Prostate gland (tissue), 2 donors: ENCODE measurements around the gene CXorf65. TPM values are rescaled to one million over a fixed set of nuclear protein-coding genes. Genes with fewer than 3 reads are reported as not detected.

Experiments
- DNase-seq: peaks from one replicate; pipeline ENCODE4 v3.0.0-alpha.2; 2019; ENCODE audit warnings: low spot score
- H3K27ac ChIP-seq, 2 donors: fragments of 200-600 bp; sonication (generic); 2 replicates each; pipeline ENCODE4 v1.5.1; 2017 to 2019
- H3K27me3 ChIP-seq: fragments of 200-600 bp; sonication (generic); replicated peaks from 2 replicates; pipeline ENCODE4 v1.5.1; 2019; ENCODE audit not compliant: insufficient read depth
- H3K36me3 ChIP-seq, 2 donors: fragments of 200-600 bp; sonication (generic); 1 replicate in 1 of 2; 2 replicates in 1 of 2; pipeline versions ENCODE4 v1.5.1 to v1.8.1; 2017 to 2019
- H3K4me1 ChIP-seq: fragments of 200-600 bp; sonication (generic); replicated peaks from 2 replicates; pipeline ENCODE4 v1.5.1; 2019
- H3K4me3 ChIP-seq, 2 donors: fragments of 200-600 bp; sonication (generic); 2 replicates each; pipeline ENCODE4 v1.5.1; 2017 to 2019
- H3K9me3 ChIP-seq: fragments of 200-600 bp; sonication (generic); 2 replicates; pipeline ENCODE4 v1.5.1; 2017
- CTCF ChIP-seq, 4 experiments: fragments of 200-600 bp in 2 of 4; fragments of 450-650 bp in 2 of 4; sonication (generic) in 2 of 4; IDR thresholded peaks; 1 replicate in 3 of 4; 2 replicates in 1 of 4; pipeline ENCODE4 v1.5.1; 2016 to 2019; ENCODE audit warnings: antibody characterized with exemption in 4 of 4, mild to moderate bottlenecking in 2 of 4, moderate library complexity in 2 of 4
- POLR2A ChIP-seq: fragments of 450-650 bp; IDR thresholded peaks from one replicate; pipeline ENCODE4 v1.6.1; 2016; ENCODE audit warnings: antibody characterized with exemption, mild to moderate bottlenecking
- POLR2AphosphoS5 ChIP-seq: sonication (generic); formaldehyde crosslinking; IDR thresholded peaks from one replicate; pipeline ENCODE4 v1.6.1; 2017; ENCODE audit warnings: antibody characterized with exemption
- WGBS: methylation state at CpG from one replicate; pipeline ENCODE4 v1.1.5; 2018; 5-methylcytosine and 5-hydroxymethylcytosine counted together
- intact Hi-C: fragments of 100-400 bp; cut with DNase I; formaldehyde crosslinking; loops from one replicate; pipeline ENCODE4 v1.14.2; 2022
- total RNA-seq, 2 donors: library from RNA; depleted of rRNA; stranded (reverse); fragments of >200 nt; gene quantifications; one replicate each; pipeline ENCODE4 v1.1.0, GENCODE V29; 2016

Gene CXorf65
- total RNA-seq, 2 donors from 2014 or later: not detected

GRCh38 chrX:71095033-71095432, 11.5 kb downstream of the CXorf65 start:
- Histone ChIP-seq H3K4me3 (peak overlapping the region; percentile 43 to 47), H3K27ac (no peak overlapping the region), H3K4me1 (no peaks in the 10 kb centered on the region), H3K9me3 (no peaks in the 10 kb centered on the region), H3K27me3 (no peaks in the 10 kb centered on the region), H3K36me3 (no peaks in the 10 kb centered on the region)
- no peak for TF ChIP-seq POLR2A
- no peak for TF ChIP-seq POLR2AphosphoS5
- TF ChIP-seq CTCF (IDR thresholded peaks at IDR 0.05): no peak
- WGBS: 32% methylated on average over 6 of the region's 6 CpGs
- no peak for DNase-seq
- intact Hi-C loops: loop anchor here (5.0 kb wide), 1 partner anchor 87 kb away; no protein-coding TSS in a partner anchor

DNA sequence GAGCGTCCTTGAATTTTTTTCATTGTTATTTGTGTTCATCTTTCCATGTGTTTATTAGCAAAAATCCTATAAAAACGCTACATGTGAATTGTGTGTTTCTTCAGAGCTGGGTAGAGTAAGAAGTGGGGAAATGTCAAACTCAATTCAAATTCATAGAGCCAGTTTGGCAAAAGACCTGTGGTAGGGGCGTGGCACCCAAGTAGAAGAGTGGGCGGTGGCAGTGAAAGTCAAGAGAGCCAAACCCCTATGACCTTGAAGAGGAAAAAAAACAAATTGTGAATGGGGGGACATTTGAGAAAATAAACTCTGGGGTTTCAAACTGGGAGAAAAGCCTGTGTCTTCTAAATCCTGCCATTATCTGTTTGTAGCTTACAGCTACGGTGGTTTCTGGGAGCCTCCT, 15.3 kb downstream of the CXorf65 start:
- no peaks in the 10 kb centered on the region for H3K4me1 ChIP-seq
- intact Hi-C loops: no loop called here
- TF ChIP-seq CTCF (IDR thresholded peaks at IDR 0.05) (no peak), POLR2AphosphoS5 (no peak)
- WGBS: 87% methylated on average over 5 of the region's 5 CpGs
- H3K9me3 ChIP-seq: no peaks in the 10 kb centered on the region
- no peak overlapping the region for H3K4me3 ChIP-seq
- no peak for DNase-seq
- H3K36me3 ChIP-seq: no peaks in the 10 kb centered on the region
- H3K27me3 ChIP-seq: no peaks in the 10 kb centered on the region
- H3K27ac ChIP-seq: no peak overlapping the region

DNA sequence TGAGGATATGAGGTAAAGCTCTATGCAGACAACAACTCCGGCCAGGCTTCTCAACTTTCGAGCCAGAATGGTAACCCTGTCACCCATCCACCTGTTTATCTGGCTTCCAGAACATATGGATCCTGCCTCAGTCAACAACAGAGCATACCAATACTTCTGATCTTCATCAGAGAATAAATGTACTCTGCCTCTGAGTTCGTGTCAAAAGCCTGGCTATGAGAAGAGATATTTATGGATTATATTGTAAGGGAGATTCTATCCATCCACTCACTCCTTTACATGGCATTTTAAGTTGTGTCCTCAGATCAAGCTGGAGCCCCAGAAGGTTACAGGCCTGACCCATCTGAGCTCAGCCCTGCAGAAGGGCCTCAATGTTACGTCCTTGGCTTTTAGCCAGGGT, 20.6 kb downstream of the CXorf65 start:
- no peaks in the 10 kb centered on the region for H3K36me3 ChIP-seq
- H3K27me3 ChIP-seq: no peaks in the 10 kb centered on the region
- H3K4me3 ChIP-seq: no peak overlapping the region
- DNase-seq: no peak
- H3K27ac ChIP-seq: no peak overlapping the region
- H3K9me3 ChIP-seq: no peaks in the 10 kb centered on the region
- no peak for TF ChIP-seq POLR2AphosphoS5
- TF ChIP-seq CTCF (IDR thresholded peaks at IDR 0.05): no peak
- no peak for TF ChIP-seq POLR2A
- 68% methylated on average over 4 of the region's 4 CpGs for WGBS
- H3K4me1 ChIP-seq: no peaks in the 10 kb centered on the region
- intact Hi-C loops: no loop called here

DNA sequence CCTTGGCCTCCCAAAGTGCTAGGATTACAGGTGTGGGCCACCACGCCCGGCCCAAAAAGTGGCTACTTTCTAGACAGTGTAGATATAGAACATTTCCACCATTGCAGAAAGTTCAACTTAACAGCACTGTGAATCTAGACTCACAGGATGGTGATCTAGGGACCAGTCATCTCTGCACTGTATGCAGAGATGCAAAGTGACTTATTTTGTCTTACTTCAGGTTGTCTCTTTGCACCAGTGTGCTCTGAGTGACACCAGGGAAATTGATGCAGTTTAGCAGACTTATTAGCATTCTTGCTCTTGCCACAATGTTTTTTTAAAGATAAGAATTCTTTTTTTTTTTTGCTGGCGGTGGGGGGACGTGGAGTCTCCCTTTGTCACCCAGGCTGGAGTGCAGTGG, 23.7 kb downstream of the CXorf65 start:
- 91% methylated on average over 3 of the region's 4 CpGs for WGBS
- H3K4me1 ChIP-seq: no peaks in the 10 kb centered on the region
- intact Hi-C loops: no loop called here
- no peak overlapping the region for H3K27ac ChIP-seq
- no peaks in the 10 kb centered on the region for H3K9me3 ChIP-seq
- no peak for DNase-seq
- TF ChIP-seq POLR2A (no peak), POLR2AphosphoS5 (no peak), CTCF (IDR thresholded peaks at IDR 0.05) (no peak)
- no peaks in the 10 kb centered on the region for H3K36me3 ChIP-seq
- H3K27me3 ChIP-seq: no peaks in the 10 kb centered on the region
- H3K4me3 ChIP-seq: no peak overlapping the region

DNA sequence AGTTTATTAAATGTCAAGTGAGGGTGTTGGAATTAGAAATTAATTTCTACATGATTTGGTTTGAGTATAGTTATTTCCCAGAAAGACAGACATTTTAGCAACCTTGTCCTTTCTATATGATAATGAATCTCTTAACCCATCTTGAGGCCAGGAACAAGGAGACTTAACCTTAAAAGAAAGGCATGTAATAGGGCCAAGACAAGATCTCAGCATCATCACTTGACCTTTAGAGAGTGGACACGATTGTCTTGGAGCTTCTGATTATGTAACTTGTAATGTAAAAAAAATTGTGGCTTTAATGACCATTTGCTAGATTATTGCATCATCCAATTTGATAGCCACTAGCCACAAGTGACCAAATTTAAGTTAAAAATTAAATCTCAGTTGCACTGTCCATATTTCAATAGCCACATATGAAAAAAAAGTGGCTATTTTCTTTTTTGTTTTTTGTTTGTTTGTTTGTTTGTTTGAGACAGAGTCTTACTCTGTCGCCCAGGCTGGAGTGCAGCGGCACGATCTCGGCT, 24.4 kb downstream of the CXorf65 start:
- Histone ChIP-seq H3K36me3 (no peaks in the 10 kb centered on the region), H3K27ac (no peak overlapping the region), H3K4me1 (no peaks in the 10 kb centered on the region), H3K27me3 (no peaks in the 10 kb centered on the region), H3K4me3 (no peak overlapping the region), H3K9me3 (no peaks in the 10 kb centered on the region)
- TF ChIP-seq POLR2AphosphoS5 (no peak), CTCF (IDR thresholded peaks at IDR 0.05) (no peak), POLR2A (no peak)
- DNase-seq: no peak
- intact Hi-C loops: no loop called here
- WGBS: 76% methylated on average over 5 of the region's 5 CpGs
